HG03108 (cell line): ENCODE data around the gene SNED1.
A peak's percentile ranks its signal among the peaks of the same experiment; 100 is the strongest.
"Not testable (repeated sequence)": the region's sequence is repeated elsewhere in the genome, so short reads cannot be mapped to it uniquely, and the experiment has no call there.

Experiments
- ATAC-seq: cut with Tn5 transposase; IDR thresholded peaks from one replicate; pipeline ENCODE4 v1.9.1; 2021; ENCODE audit warnings: moderate library complexity; ENCODE audit not compliant: unreplicated experiment

The SNED1 gene

GRCh38 chr2:241104611-241105010, 106.2 kb downstream of the SNED1 start:
- not testable (repeated sequence) for ATAC-seq

- ATAC-seq: no peak
Observed at GRCh38 chr2:241105641-241106040, 107.2 kb downstream of the SNED1 start.

GRCh38 chr2:241107031-241107783, 108.8 kb downstream of the SNED1 start:
- no peak for ATAC-seq

GRCh38 chr2:241108271-241109209, 110.1 kb downstream of the SNED1 start:
- no peak for ATAC-seq

GRCh38 chr2:241109210-241110088, 111.0 kb downstream of the SNED1 start:
- no peak for ATAC-seq

GRCh38 chr2:241110089-241110606, 111.7 kb downstream of the SNED1 start:
- ATAC-seq: no peak

- peak; percentile 30 for ATAC-seq
Observed at GRCh38 chr2:241110607-241111439, 112.4 kb downstream of the SNED1 start.

GRCh38 chr2:241111440-241111805, 113.0 kb downstream of the SNED1 start:
- peak; percentile 42 for ATAC-seq

GRCh38 chr2:241112046-241112445, 113.6 kb downstream of the SNED1 start:
- ATAC-seq: no peak

GRCh38 chr2:241112592-241112991, 114.2 kb downstream of the SNED1 start:
- ATAC-seq: no peak

- no peak for ATAC-seq
Observed at GRCh38 chr2:241114836-241115235, 116.4 kb downstream of the SNED1 start.

GRCh38 chr2:241115361-241115760, 116.9 kb downstream of the SNED1 start:
- ATAC-seq: no peak

GRCh38 chr2:241116606-241117560, 118.5 kb downstream of the SNED1 start:
- no peak for ATAC-seq

- no peak for ATAC-seq
Observed at GRCh38 chr2:241118737-241119505, 120.5 kb downstream of the SNED1 start.

GRCh38 chr2:241120440-241120839, 122.0 kb downstream of the SNED1 start:
- no peak for ATAC-seq

- ATAC-seq: no peak
Observed at GRCh38 chr2:241121008-241121407, 122.6 kb downstream of the SNED1 start.

GRCh38 chr2:241122376-241123002, 124.1 kb downstream of the SNED1 start:
- ATAC-seq: no peak
